GM18502 (cell line): ENCODE results near the gene WLS.
A peak's percentile ranks its signal among the peaks of the same experiment; 100 is the strongest.

ENCODE experiments used
- ATAC-seq: cut with Tn5 transposase; IDR thresholded peaks from one replicate; pipeline ENCODE4 v1.9.1; 2021; ENCODE audit warnings: mild to moderate bottlenecking; ENCODE audit not compliant: unreplicated experiment, poor library complexity

The WLS gene

GRCh38 chr1:68202239-68202832 is 30.0 kb downstream of the WLS start:
- no peak for ATAC-seq

GRCh38 chr1:68201546-68202238 is 30.6 kb downstream of the WLS start:
- no peak for ATAC-seq

GRCh38 chr1:68199603-68200002 is 32.7 kb downstream of the WLS start:
- ATAC-seq = no peak

- no peak for ATAC-seq
Observed at GRCh38 chr1:68198752-68199151, 33.6 kb downstream of the WLS start.

- no peak for ATAC-seq
Observed at GRCh38 chr1:68197891-68198290, 34.4 kb downstream of the WLS start.

GRCh38 chr1:68197461-68197860 is 34.9 kb downstream of the WLS start:
- ATAC-seq = no peak

GRCh38 chr1:68196676-68197075 is 35.6 kb downstream of the WLS start:
- no peak for ATAC-seq

GRCh38 chr1:68191717-68192116 is 40.6 kb downstream of the WLS start:
- ATAC-seq = no peak

GRCh38 chr1:68188644-68189340 is 43.5 kb downstream of the WLS start:
- no peak for ATAC-seq

- peak; percentile 66 for ATAC-seq
Observed at GRCh38 chr1:68188060-68188538, 44.2 kb downstream of the WLS start.

GRCh38 chr1:68185743-68186142 is 46.6 kb downstream of the WLS start:
- ATAC-seq = no peak

- no peak for ATAC-seq
Observed at GRCh38 chr1:68183895-68184294, 48.4 kb downstream of the WLS start.

- peak; percentile 38 for ATAC-seq
Observed at GRCh38 chr1:68181165-68181556, 51.2 kb downstream of the WLS start.

GRCh38 chr1:68180441-68181164 is 51.7 kb downstream of the WLS start:
- ATAC-seq = peak; percentile 67

- ATAC-seq = peak; percentile 76
Observed at GRCh38 chr1:68178821-68179490, 53.4 kb downstream of the WLS start.

GRCh38 chr1:68175621-68176398 is 56.5 kb downstream of the WLS start:
- no peak for ATAC-seq

- ATAC-seq = no peak
Observed at GRCh38 chr1:68174738-68175113, 57.6 kb downstream of the WLS start.

- ATAC-seq = no peak
Observed at GRCh38 chr1:68173936-68174737, 58.2 kb downstream of the WLS start.
